OCI-LY3 (cell line): ENCODE measurements around the gene DDX31.

Source experiments
- H2AFZ ChIP-seq: fragments of 200-600, 300-600 bp; shearing (Covaris generic); 2 replicates; pipeline ENCODE4 v1.6.0; 2014; ENCODE audit warnings: antibody characterized with exemption, low read depth, low read length
- H3K27ac ChIP-seq: fragments of 200-600, 300-600 bp; sonication (generic); 2 replicates; pipeline ENCODE4 v1.5.1; 2014; ENCODE audit warnings: mild to moderate bottlenecking, low read length, moderate library complexity, mixed read lengths
- H3K27me3 ChIP-seq: fragments of 200-600, 300-600 bp; sonication (generic); 2 replicates; pipeline ENCODE4 v1.6.1; 2014; ENCODE audit warnings: low read depth, low read length, mixed read lengths
- H3K36me3 ChIP-seq: fragments of 200-600, 300-600 bp; sonication (generic); replicated peaks from 2 replicates; pipeline ENCODE3; 2014; ENCODE audit warnings: low read depth, low read length, mixed read lengths
- H3K4me1 ChIP-seq: fragments of 300-600, 200-600 bp; sonication (generic); 2 replicates; pipeline ENCODE4 v1.6.1; 2014; ENCODE audit warnings: low read length, mixed read lengths
- H3K4me2 ChIP-seq: fragments of 200-600, 300-600 bp; sonication (generic); 2 replicates; pipeline ENCODE4 v1.6.1; 2014; ENCODE audit warnings: low read length, mixed read lengths
- H3K4me3 ChIP-seq: fragments of 300-600, 200-600 bp; sonication (generic); 2 replicates; pipeline ENCODE4 v1.5.1; 2014; ENCODE audit warnings: antibody characterized with exemption, mild to moderate bottlenecking, low read length, moderate library complexity
- H3K79me2 ChIP-seq: fragments of 300-600, 200-600 bp; shearing (Covaris generic); 2 replicates; pipeline ENCODE4 v1.6.1; 2014; ENCODE audit warnings: mild to moderate bottlenecking, low read length, mixed read lengths
- H3K9ac ChIP-seq: fragments of 300-600, 200-600 bp; shearing (Covaris generic); 2 replicates; pipeline ENCODE4 v1.6.0; 2014; ENCODE audit warnings: mild to moderate bottlenecking, low read length, moderate library complexity
- H3K9me3 ChIP-seq: fragments of 200-600, 300-600 bp; shearing (Covaris generic); 2 replicates; pipeline ENCODE4 v1.6.1; 2014; ENCODE audit warnings: low read length, mixed read lengths; ENCODE audit not compliant: insufficient read depth
- H4K20me1 ChIP-seq: fragments of 200-600, 300-600 bp; sonication (generic); 2 replicates; pipeline ENCODE4 v1.6.1; 2016; ENCODE audit warnings: low read length, mixed read lengths; ENCODE audit not compliant: insufficient read depth
- CTCF ChIP-seq: fragments of 200-600, 300-600 bp; sonication (generic); IDR thresholded peaks from 2 replicates; pipeline ENCODE4 v1.5.1; 2014; ENCODE audit warnings: antibody characterized with exemption, low read length, low read depth
- EZH2phosphoT487 ChIP-seq: fragments of 200-600 bp; shearing (Covaris generic); IDR thresholded peaks from 2 replicates; pipeline ENCODE4 v1.6.1; 2018; ENCODE audit warnings: antibody characterized with exemption, mixed run types, low read depth

DDX31 gene

DNA sequence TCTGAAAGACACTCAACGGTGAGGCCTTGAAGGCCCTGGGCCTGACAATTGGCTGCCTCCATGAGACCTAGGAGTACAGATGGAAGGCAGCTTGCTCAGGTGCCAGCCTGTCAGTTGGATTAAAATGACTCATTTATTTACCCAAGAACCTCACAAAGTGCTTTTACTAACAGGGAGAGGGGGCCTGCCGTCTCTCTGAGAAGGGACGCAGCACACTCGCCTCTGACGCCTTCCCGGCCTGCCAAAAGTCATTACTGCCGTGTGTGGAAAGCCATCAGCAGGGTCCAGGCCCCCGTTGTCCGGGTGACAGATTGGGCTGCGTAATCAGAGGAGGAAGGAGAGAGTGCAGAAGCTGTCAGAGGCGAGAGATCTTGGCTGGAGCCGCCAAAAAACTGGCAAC, 32.4 kb downstream of the DDX31 start:
- Histone ChIP-seq H3K9me3 (no peaks in the 10 kb centered on the region), H3K36me3 (peaks cover 32% of the 10 kb centered on the region)
- TF ChIP-seq CTCF (no peak), EZH2phosphoT487 (no peak)

DNA sequence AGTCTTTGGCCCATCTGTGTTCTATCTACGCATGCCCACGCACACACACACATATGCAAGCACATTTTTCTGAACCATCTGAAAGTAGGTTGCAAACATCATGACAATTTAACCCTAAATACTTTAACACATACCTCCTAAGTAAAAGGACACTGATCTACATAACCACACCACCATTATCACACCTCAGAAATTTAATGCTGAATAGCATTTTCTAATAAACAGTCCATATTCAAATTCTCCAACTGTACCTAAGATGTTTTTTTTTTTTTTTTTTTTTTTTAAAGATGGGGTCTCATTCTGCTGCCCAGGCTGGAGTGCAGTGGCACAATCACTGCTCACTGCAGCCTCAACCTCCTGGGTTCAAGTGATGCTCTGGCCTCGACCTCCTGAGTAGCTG, 35.5 kb downstream of the DDX31 start:
- Histone ChIP-seq H3K36me3 (peaks cover 38% of the 10 kb centered on the region), H3K79me2 (no peaks in the 10 kb centered on the region), H3K4me3 (no peak overlapping the region), H2AFZ (no peak overlapping the region), H3K9ac (no peak overlapping the region), H4K20me1 (no peaks in the 10 kb centered on the region), H3K4me2 (no peak overlapping the region), H3K27ac (no peak overlapping the region), H3K4me1 (no peaks in the 10 kb centered on the region), H3K9me3 (no peaks in the 10 kb centered on the region), H3K27me3 (no peaks in the 10 kb centered on the region)
- TF ChIP-seq EZH2phosphoT487: no peak
- no peak for TF ChIP-seq CTCF

More for the DNA sequence above, 32.4 kb downstream of the DDX31 start:
- H3K9ac ChIP-seq: no peak overlapping the region
- no peak overlapping the region for H2AFZ ChIP-seq
- no peaks in the 10 kb centered on the region for H3K4me1 ChIP-seq
- H4K20me1 ChIP-seq: no peaks in the 10 kb centered on the region
- H3K4me3 ChIP-seq: no peak overlapping the region
- no peak overlapping the region for H3K27ac ChIP-seq
- H3K4me2 ChIP-seq: no peak overlapping the region
- H3K27me3 ChIP-seq: no peaks in the 10 kb centered on the region
- no peaks in the 10 kb centered on the region for H3K79me2 ChIP-seq

- no peaks in the 10 kb centered on the region for H3K79me2 ChIP-seq
- no peaks in the 10 kb centered on the region for H3K4me1 ChIP-seq
- no peak overlapping the region for H3K4me3 ChIP-seq
- TF ChIP-seq CTCF (no peak), EZH2phosphoT487 (no peak)
- no peak overlapping the region for H2AFZ ChIP-seq
- no peak overlapping the region for H3K27ac ChIP-seq
- no peaks in the 10 kb centered on the region for H3K9me3 ChIP-seq
- no peaks in the 10 kb centered on the region for H3K27me3 ChIP-seq
- H3K4me2 ChIP-seq: no peak overlapping the region
- H3K9ac ChIP-seq: no peak overlapping the region
- H3K36me3 ChIP-seq: peaks cover 39% of the 10 kb centered on the region
- no peaks in the 10 kb centered on the region for H4K20me1 ChIP-seq
These were observed 37.2 kb downstream of the DDX31 start for GRCh38 chr9:132632413-132633129.

DNA sequence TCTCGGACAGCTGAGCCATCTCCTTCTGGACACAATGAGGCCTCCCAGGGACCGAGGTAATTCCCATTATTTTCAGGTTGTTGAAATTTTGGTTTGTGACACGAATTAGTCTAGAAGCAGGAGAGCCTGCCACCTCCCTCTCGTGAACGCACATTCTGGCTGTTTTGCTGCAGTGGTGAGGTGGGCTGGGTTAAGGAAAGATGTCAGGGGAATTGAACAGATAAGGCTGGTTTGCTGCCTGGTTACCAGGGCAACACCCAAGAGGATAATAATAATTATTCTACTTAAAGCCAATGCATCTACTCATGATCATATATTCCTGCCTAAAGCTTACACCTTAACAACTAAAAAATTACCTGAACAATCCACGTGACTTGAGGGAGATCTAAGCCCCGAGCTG, 38.1 kb downstream of the DDX31 start:
- Histone ChIP-seq H3K9me3 (no peaks in the 10 kb centered on the region), H3K36me3 (peaks cover 41% of the 10 kb centered on the region), H3K27me3 (no peaks in the 10 kb centered on the region), H2AFZ (no peak overlapping the region), H3K27ac (no peak overlapping the region), H3K79me2 (no peaks in the 10 kb centered on the region), H3K9ac (no peak overlapping the region), H4K20me1 (no peaks in the 10 kb centered on the region), H3K4me2 (no peak overlapping the region), H3K4me3 (no peak overlapping the region), H3K4me1 (no peaks in the 10 kb centered on the region)
- TF ChIP-seq EZH2phosphoT487: no peak
- no peak for TF ChIP-seq CTCF
